IPS-11a (cell line): ENCODE results near the gene C10orf53.
A peak's percentile ranks its signal among the peaks of the same experiment; 100 is the strongest.

ENCODE experiments used
- H3K4me3 ChIP-seq: one replicate; pipeline ENCODE4 v1.5.1; 2013; ENCODE audit warnings: low read depth, low read length, control low read depth

Gene C10orf53

GRCh38 chr10:49679480-49679893, at the start of gene C10orf53:
Gene C10orf53, plus strand, starts transcription at chr10:49679651. Its CDS starts 47 bp downstream, at chr10:49679698.
- peak within 1 kb of the TSS; percentile 31 for H3K4me3 ChIP-seq

- H3K4me3 ChIP-seq = no peak overlapping the region
Observed at GRCh38 chr10:49631975-49632374, 47.5 kb upstream of the C10orf53 start.

- no peak overlapping the region for H3K4me3 ChIP-seq
Observed at GRCh38 chr10:49632406-49633317, 46.8 kb upstream of the C10orf53 start.

- no peak overlapping the region for H3K4me3 ChIP-seq
Observed at GRCh38 chr10:49633327-49634068, 46.0 kb upstream of the C10orf53 start.

- H3K4me3 ChIP-seq = no peak overlapping the region
Observed at GRCh38 chr10:49634069-49634660, 45.3 kb upstream of the C10orf53 start.

- no peak overlapping the region for H3K4me3 ChIP-seq
Observed at GRCh38 chr10:49642311-49642710, 37.1 kb upstream of the C10orf53 start.

- H3K4me3 ChIP-seq = no peak overlapping the region
Observed at GRCh38 chr10:49643241-49644034, 36.0 kb upstream of the C10orf53 start.

GRCh38 chr10:49644035-49644646, 35.3 kb upstream of the C10orf53 start:
- no peak overlapping the region for H3K4me3 ChIP-seq

GRCh38 chr10:49645417-49645816, 34.0 kb upstream of the C10orf53 start:
- no peak overlapping the region for H3K4me3 ChIP-seq

GRCh38 chr10:49645871-49646870, 33.3 kb upstream of the C10orf53 start:
- no peak overlapping the region for H3K4me3 ChIP-seq

- H3K4me3 ChIP-seq = no peak overlapping the region
Observed at GRCh38 chr10:49647554-49647953, 31.9 kb upstream of the C10orf53 start.

GRCh38 chr10:49647985-49648795, 31.3 kb upstream of the C10orf53 start:
- H3K4me3 ChIP-seq = no peak overlapping the region

- H3K4me3 ChIP-seq = no peak overlapping the region
Observed at GRCh38 chr10:49649294-49649693, 30.2 kb upstream of the C10orf53 start.

- H3K4me3 ChIP-seq = no peak overlapping the region
Observed at GRCh38 chr10:49649936-49650723, 29.3 kb upstream of the C10orf53 start.

- no peak overlapping the region for H3K4me3 ChIP-seq
Observed at GRCh38 chr10:49650724-49651034, 28.8 kb upstream of the C10orf53 start.

- no peak overlapping the region for H3K4me3 ChIP-seq
Observed at GRCh38 chr10:49651039-49651835, 28.2 kb upstream of the C10orf53 start.

GRCh38 chr10:49651917-49652316, 27.5 kb upstream of the C10orf53 start:
- no peak overlapping the region for H3K4me3 ChIP-seq
